ENCODE measurements around the gene HSPB9. TPM values are rescaled to one million over a fixed set of nuclear protein-coding genes. Genes with fewer than 3 reads are reported as not detected.

Gene HSPB9
- total and polyA plus RNA-seq, 2 of the 8 experiments (the other 6 are each of a cell fraction or from before 2014, with no cell fraction given): 0.27 to 0.30 TPM

- TF ChIP-seq ATF2 (IDR thresholded peaks at IDR 0.05; ENCODE audit: low read length): no peak
- no peak for TF ChIP-seq CHD7 (IDR thresholded peaks at IDR 0.05; ENCODE audit: insufficient replicate concordance, low read length)
- TF ChIP-seq RAD21 (IDR thresholded peaks at IDR 0.05 in 1 of 2, conservative IDR thresholded peaks at IDR 0.05 in 1 of 2; ENCODE audit: low read depth in 2 of 2, low read length in 2 of 2): peak; percentile 64 to 73
- TF ChIP-seq JUN (IDR thresholded peaks at IDR 0.05; ENCODE audit: low read depth, low read length): no peak
- TF ChIP-seq TBP (IDR thresholded peaks at IDR 0.05; ENCODE audit: low read depth, low read length): no peak
- no peak for TF ChIP-seq GTF2F1 (IDR thresholded peaks at IDR 0.05; ENCODE audit: borderline replicate concordance, low read depth, low read length)
- no peak for TF ChIP-seq EP300 (IDR thresholded peaks at IDR 0.05; ENCODE audit: borderline replicate concordance in 1 of 2, low read depth in 2 of 2, low read length in 2 of 2)
- no peak for TF ChIP-seq SP1 (IDR thresholded peaks at IDR 0.05; ENCODE audit: low read depth, low read length)
- no peak for TF ChIP-seq SAP30 (IDR thresholded peaks at IDR 0.05; ENCODE audit: insufficient read depth, insufficient replicate concordance, low read length)
Observed at GRCh38 chr17:42163113-42163512, 40.5 kb downstream of the HSPB9 start (continued).

Measured in H1 (cell line).